GM19467 (cell line): Measurements from ENCODE around the gene C2CD4D.

Source experiments
- ATAC-seq: cut with Tn5 transposase; IDR thresholded peaks from one replicate; pipeline ENCODE4 v1.9.1; 2021; ENCODE audit warnings: mild to moderate bottlenecking, moderate library complexity; ENCODE audit not compliant: unreplicated experiment

C2CD4D gene

DNA sequence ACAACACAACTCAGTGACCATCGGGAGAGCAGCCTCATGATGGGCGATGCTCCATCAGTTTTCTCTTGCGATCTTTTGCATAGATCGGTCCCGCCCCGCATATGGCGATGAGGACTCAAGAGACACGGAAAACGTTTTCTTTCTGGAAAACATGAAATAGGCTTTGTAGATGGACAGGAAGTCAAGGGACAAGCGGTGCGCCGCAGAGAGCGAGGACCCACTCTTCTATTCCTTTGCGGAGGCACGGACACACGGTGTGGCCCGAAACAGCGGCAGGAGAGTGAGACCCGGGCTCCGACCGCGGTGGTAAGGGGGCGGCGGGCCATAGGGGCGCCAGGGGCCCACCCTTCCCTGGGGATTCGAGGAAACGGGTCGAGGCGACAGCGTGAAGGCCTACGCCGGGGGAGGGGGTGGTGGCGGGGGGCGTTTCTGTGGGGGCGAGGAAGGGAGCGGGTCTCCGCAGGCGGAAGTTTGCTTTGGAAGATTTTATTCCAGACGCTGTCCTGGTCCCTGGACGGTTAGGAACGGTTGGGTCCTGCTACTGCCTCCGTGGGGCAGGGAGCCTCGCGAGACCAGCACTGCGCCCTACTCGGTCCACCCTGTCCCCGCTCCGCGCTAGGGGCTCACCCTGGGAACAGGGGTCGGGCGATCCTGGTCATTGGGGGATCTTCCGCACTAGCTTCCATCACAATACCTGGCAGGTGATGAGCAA, 48.5 kb downstream of the C2CD4D start:
- no peak for ATAC-seq

DNA sequence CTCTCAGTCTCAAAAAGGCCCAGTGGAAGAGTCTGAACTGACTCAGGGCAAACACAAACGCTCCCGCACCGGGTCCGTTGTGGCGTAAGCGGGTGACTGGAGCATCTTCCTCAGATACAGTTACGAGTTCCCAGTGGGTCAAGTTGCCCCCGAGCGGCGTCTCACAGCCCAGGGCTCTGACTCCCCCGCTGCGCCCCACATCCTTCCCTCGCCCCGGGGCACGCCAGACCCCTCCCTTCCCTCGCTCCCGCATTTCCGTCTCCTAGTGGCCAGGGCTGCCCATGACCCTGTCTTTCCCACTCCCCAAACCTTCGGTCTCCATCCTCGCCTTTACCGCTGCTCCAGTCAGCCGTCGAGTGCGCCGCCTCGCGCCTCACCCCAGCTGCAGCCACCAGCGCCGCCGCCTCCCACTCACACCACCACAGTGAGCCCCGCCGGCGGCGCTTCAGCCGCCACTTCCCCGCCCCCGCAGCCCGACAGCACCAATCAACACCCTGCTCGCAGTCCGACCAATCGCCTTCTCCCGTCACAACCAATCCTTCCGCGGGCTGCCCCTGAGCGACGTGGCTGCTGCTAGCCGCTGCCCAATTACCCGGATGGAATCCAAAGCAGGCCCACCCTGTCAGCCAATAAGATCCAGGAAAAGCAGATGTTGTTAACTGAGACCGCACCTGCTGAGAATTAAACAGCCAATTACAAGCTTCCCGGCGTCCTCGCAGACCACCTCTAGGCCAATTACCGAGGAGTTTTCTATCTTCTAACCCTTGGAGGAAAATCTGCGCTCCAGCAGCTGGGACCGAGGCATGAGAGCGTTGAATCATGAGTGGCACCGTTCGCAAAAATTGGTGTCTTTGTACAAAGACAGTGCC, 49.3 kb downstream of the C2CD4D start, which contains the start of gene TDRKH:
TSS of gene TDRKH (minus strand) at position 430 of the 869 bp plus-strand sequence. CDS start 7,478 bp downstream, outside the sequence.
- peak; percentile 93 for ATAC-seq
